Natural killer cell treated with Interleukin-12 subunit alpha and Interleukin-12 subunit beta and Interleukin-15 and Interleukin-18, amount 100 ng/mL, for 72 hours (primary cell): ENCODE measurements around the gene MGARP. TPM values are rescaled to one million over a fixed set of nuclear protein-coding genes. Genes with fewer than 3 reads are reported as not detected.
A peak's percentile ranks its signal among the peaks of the same experiment; 100 is the strongest.

Experiments
- ATAC-seq, 2 donors: fragments of 150-1000 bp; cut with Tn5 transposase in 1 of 2; sonication (Bioruptor Pico), chemical (Tn5 transposase) in 1 of 2; 2 replicates each; pipeline ENCODE4 v1.10.0; 2021
- DNase-seq: peaks from one replicate; pipeline ENCODE4 v3.0.0; 2022; ENCODE audit warnings: low spot score
- H3K27ac Mint-ChIP-seq, 2 donors: 1 replicate in 1 of 2; 2 replicates in 1 of 2; pipeline ENCODE4 v1.8.0; 2022; ENCODE audit warnings: mixed read lengths in 2 of 2, mild to moderate bottlenecking in 1 of 2, moderate library complexity in 1 of 2
- H3K27me3 Mint-ChIP-seq, 2 donors: 1 replicate in 1 of 2; 2 replicates in 1 of 2; pipeline ENCODE4 v1.8.0; 2022; ENCODE audit warnings: mixed read lengths in 2 of 2
- H3K36me3 Mint-ChIP-seq: one replicate; pipeline ENCODE4 v1.8.0; 2022; ENCODE audit warnings: mixed read lengths
- H3K4me1 Mint-ChIP-seq, 2 donors: 1 replicate in 1 of 2; 2 replicates in 1 of 2; pipeline ENCODE4 v1.8.0; 2022; ENCODE audit warnings: low read depth in 2 of 2, mixed read lengths in 2 of 2, mild to moderate bottlenecking in 1 of 2
- H3K4me3 Mint-ChIP-seq: one replicate; pipeline ENCODE4 v1.8.0; 2022; ENCODE audit warnings: mixed read lengths
- H3K9me3 Mint-ChIP-seq: 2 replicates; pipeline ENCODE4 v1.8.0; 2022; ENCODE audit warnings: mixed read lengths
- total RNA-seq, 2 donors: library from RNA; stranded (reverse); gene quantifications; one replicate each; pipeline ENCODE4 v1.2.3, GENCODE V29; 2022

Gene MGARP
- total RNA-seq, 2 donors from 2014 or later, result 0.21 TPM; not detected in 1

GRCh38 chr4:139246166-139246565 lies 33.9 kb downstream of the MGARP start:
- H3K27me3 Mint-ChIP-seq, result no peaks in the 10 kb centered on the region
- H3K27ac Mint-ChIP-seq, result no peak overlapping the region
- H3K36me3 Mint-ChIP-seq, result no peaks in the 10 kb centered on the region

DNA sequence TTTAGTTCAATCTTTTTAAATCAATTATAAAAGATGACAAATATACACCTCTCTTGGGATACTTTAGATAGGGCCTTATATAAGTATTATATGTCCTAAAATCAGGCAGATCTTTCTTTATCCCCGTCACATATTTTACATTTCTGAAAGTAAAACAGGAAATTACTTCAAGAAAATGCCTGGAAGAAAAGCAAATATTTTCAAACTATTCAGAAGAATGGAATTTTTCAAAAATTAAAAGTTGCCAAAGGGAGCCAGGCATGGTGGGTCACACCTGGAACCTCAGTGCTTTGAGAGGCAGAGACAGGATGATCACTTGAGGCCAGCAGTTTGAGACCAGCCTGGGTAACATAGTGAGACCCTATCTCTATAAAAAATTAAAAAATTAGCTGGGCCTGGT lies 34.4 kb downstream of the MGARP start:
- Mint-ChIP-seq H3K4me1 (no peaks in the 10 kb centered on the region), H3K9me3 (no peaks in the 10 kb centered on the region), H3K27ac (no peak overlapping the region), H3K27me3 (no peaks in the 10 kb centered on the region), H3K4me3 (no peak overlapping the region), H3K36me3 (no peaks in the 10 kb centered on the region)
- ATAC-seq (no peak), DNase-seq (no peak)

More at GRCh38 chr4:139246166-139246565, 33.9 kb downstream of the MGARP start:
- H3K9me3 Mint-ChIP-seq, result no peaks in the 10 kb centered on the region
- DNase-seq (no peak), ATAC-seq (no peak)
- no peak overlapping the region for H3K4me3 Mint-ChIP-seq
- no peaks in the 10 kb centered on the region for H3K4me1 Mint-ChIP-seq

GRCh38 chr4:139243448-139244365 lies 36.3 kb downstream of the MGARP start:
- no peaks in the 10 kb centered on the region for H3K4me1 Mint-ChIP-seq
- no peak overlapping the region for H3K4me3 Mint-ChIP-seq
- no peak for ATAC-seq
- peaks cover 0 to 3% of the 10 kb centered on the region in 2 donors for H3K27me3 Mint-ChIP-seq
- no peak overlapping the region for H3K27ac Mint-ChIP-seq
- DNase-seq, result no peak
- H3K9me3 Mint-ChIP-seq, result no peaks in the 10 kb centered on the region
- H3K36me3 Mint-ChIP-seq, result no peaks in the 10 kb centered on the region

DNA sequence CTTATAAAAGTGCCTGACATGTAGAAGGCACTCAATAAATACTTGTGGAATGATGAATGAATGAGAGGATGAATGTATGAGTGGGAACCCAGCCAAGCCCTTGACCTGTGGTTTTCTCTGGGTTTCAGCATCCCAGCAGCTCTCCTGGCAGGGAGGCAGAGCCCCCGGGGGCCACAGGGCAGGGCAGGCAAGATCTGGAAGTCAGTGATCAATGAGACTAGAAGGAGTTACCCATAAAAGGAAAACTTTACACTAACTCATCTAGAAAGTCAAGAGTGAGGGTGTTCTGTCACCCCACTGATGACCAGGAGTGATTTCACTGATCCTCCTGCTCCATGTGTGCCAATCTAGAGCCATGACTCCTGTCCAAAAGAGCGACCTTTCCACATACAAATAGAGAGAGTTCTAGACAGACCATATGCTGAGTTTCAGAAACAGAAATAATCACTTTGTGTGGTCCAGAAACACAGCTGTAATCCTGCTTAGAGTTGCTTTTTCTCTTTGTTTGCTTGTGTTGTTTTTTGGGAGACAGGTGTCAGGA lies 37.4 kb downstream of the MGARP start:
- H3K9me3 Mint-ChIP-seq, result no peaks in the 10 kb centered on the region
- DNase-seq, result no peak
- no peaks in the 10 kb centered on the region for H3K4me1 Mint-ChIP-seq
- no peaks in the 10 kb centered on the region for H3K36me3 Mint-ChIP-seq
- H3K4me3 Mint-ChIP-seq, result no peak overlapping the region
- H3K27me3 Mint-ChIP-seq, result peaks cover 0 to 3% of the 10 kb centered on the region in 2 donors
- no peak overlapping the region for H3K27ac Mint-ChIP-seq
- ATAC-seq, result no peak

GRCh38 chr4:139241784-139242151 lies 38.3 kb downstream of the MGARP start:
- H3K36me3 Mint-ChIP-seq, result no peaks in the 10 kb centered on the region
- peaks cover 0 to 3% of the 10 kb centered on the region in 2 donors for H3K27me3 Mint-ChIP-seq
- H3K4me1 Mint-ChIP-seq, result no peaks in the 10 kb centered on the region
- ATAC-seq (no peak), DNase-seq (no peak)
- H3K4me3 Mint-ChIP-seq, result no peak overlapping the region
- no peaks in the 10 kb centered on the region for H3K9me3 Mint-ChIP-seq
- no peak overlapping the region for H3K27ac Mint-ChIP-seq

DNA sequence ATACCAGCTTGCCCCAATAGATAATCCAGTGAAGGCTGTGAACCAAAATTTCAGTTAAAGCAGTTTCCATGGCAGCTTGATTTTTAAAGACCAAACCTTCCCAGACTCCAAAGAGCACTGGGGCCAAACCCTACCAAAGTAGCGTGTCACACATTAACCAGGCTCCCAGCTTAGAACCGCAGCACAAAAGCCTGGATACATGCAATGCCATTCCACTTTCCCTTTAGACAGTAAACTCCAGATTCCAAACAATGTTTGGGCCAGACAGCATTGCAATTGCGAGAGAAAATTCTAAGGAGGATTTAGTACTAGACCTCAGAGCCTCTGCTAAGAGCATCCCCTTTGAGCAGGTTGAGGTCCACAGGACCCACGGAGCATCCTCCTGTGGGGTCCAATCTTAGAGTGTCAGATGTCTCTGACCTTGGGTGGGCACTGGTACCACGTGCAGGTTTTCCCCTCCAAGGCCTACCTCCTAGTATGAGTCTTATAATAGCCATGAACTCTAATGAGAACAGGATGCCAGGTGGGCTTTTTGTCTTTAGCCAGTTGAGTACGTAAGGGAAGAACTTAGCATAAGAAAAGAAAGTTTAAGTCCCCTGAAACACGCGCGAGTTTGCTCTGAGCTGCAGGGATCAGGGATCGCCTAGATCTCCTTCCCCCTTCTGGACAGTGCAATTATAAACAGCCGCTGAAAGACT lies 38.8 kb downstream of the MGARP start:
- Mint-ChIP-seq H3K4me3 (no peak overlapping the region), H3K27ac (no peak overlapping the region), H3K27me3 (peaks cover 0 to 3% of the 10 kb centered on the region in 2 donors), H3K9me3 (no peaks in the 10 kb centered on the region), H3K36me3 (no peaks in the 10 kb centered on the region), H3K4me1 (no peaks in the 10 kb centered on the region)
- no peak for ATAC-seq
- DNase-seq, result no peak

GRCh38 chr4:139239127-139239772 lies 40.8 kb downstream of the MGARP start:
- ATAC-seq (no peak), DNase-seq (no peak)
- Mint-ChIP-seq H3K27me3 (peaks cover 0 to 3% of the 10 kb centered on the region in 2 donors), H3K4me1 (no peaks in the 10 kb centered on the region), H3K27ac (no peak overlapping the region), H3K4me3 (no peak overlapping the region), H3K36me3 (no peaks in the 10 kb centered on the region), H3K9me3 (no peaks in the 10 kb centered on the region)

DNA sequence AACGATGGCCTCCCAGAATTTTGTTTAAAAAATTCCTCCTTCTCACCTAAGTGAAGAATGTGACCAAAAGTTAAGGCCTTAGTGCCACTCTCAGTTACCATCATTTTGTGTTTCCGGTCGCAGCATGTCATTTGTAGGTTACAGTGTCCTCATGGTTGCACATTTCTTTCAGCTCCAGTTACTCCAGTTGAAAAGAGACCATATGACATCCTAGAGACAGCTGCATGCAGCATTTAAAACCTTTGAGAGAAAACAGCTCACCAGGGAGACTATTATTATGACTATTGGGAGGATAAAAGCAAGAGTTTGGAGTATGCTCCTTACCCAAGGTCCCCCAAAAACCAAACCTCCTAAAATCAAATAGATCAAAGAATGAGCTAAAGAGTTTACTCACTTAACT lies 45.8 kb downstream of the MGARP start:
- no peaks in the 10 kb centered on the region for H3K9me3 Mint-ChIP-seq
- H3K4me3 Mint-ChIP-seq, result no peak overlapping the region
- ATAC-seq, result no peak
- H3K27ac Mint-ChIP-seq, result no peak overlapping the region
- no peaks in the 10 kb centered on the region for H3K4me1 Mint-ChIP-seq
- DNase-seq, result no peak
- H3K36me3 Mint-ChIP-seq, result no peaks in the 10 kb centered on the region
- peaks cover 0 to 1% of the 10 kb centered on the region in 2 donors for H3K27me3 Mint-ChIP-seq

DNA sequence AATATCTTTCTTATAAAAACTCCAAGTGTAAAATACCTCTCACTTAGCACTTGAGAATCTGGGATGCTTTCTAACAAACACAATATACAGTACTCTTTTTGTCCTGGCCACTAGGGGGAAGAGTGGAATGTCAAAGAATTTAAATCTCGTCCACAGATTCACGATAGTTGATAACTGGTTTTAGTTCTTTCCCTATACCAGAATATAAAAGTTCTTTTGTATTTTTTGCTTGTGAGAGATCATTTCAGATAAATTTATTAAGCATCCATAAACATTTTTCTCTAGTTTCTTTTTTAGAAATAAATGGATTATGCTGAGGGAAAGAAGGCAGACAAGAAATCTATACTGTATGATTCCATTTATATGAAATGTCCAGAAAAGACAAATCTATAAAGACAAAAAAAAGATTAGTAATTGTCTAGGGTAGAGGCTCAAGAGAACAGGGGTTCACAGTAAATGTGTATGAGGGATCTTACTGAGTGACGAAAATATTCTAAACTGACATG lies 50.4 kb downstream of the MGARP start:
- DNase-seq, result no peak
- Mint-ChIP-seq H3K4me3 (no peak overlapping the region), H3K27ac (no peak overlapping the region), H3K4me1 (no peaks in the 10 kb centered on the region), H3K9me3 (no peaks in the 10 kb centered on the region), H3K36me3 (no peaks in the 10 kb centered on the region), H3K27me3 (no peaks in the 10 kb centered on the region)
- ATAC-seq, result no peak

- Mint-ChIP-seq H3K4me1 (no peaks in the 10 kb centered on the region), H3K9me3 (no peaks in the 10 kb centered on the region), H3K27ac (no peak overlapping the region), H3K4me3 (no peak overlapping the region), H3K36me3 (no peaks in the 10 kb centered on the region), H3K27me3 (no peaks in the 10 kb centered on the region)
- no peak for ATAC-seq
- DNase-seq, result no peak
Measured at GRCh38 chr4:139227729-139228404, 52.2 kb downstream of the MGARP start.

GRCh38 chr4:139223682-139224317 lies 56.2 kb downstream of the MGARP start:
- no peaks in the 10 kb centered on the region for H3K9me3 Mint-ChIP-seq
- DNase-seq (no peak), ATAC-seq (peak in 1 of 2 donors; percentile 71)
- no peak overlapping the region for H3K4me3 Mint-ChIP-seq
- peaks cover 6 to 9% of the 10 kb centered on the region in 2 donors for H3K4me1 Mint-ChIP-seq
- no peaks in the 10 kb centered on the region for H3K36me3 Mint-ChIP-seq
- H3K27ac Mint-ChIP-seq, result no peak overlapping the region
- no peaks in the 10 kb centered on the region for H3K27me3 Mint-ChIP-seq

- ATAC-seq, result no peak
- no peak for DNase-seq
- Mint-ChIP-seq H3K9me3 (no peaks in the 10 kb centered on the region), H3K27ac (no peak overlapping the region), H3K4me1 (peaks cover 6 to 9% of the 10 kb centered on the region in 2 donors), H3K27me3 (no peaks in the 10 kb centered on the region), H3K4me3 (no peak overlapping the region), H3K36me3 (no peaks in the 10 kb centered on the region)
Measured at GRCh38 chr4:139222215-139222614, 57.8 kb downstream of the MGARP start.

- no peak overlapping the region for H3K27ac Mint-ChIP-seq
- no peak overlapping the region for H3K4me3 Mint-ChIP-seq
Measured at GRCh38 chr4:139221687-139222086, 58.3 kb downstream of the MGARP start.

More at GRCh38 chr4:139221687-139222086, 58.3 kb downstream of the MGARP start:
- Mint-ChIP-seq H3K36me3 (no peaks in the 10 kb centered on the region), H3K4me1 (peaks cover 6 to 9% of the 10 kb centered on the region in 2 donors), H3K27me3 (no peaks in the 10 kb centered on the region), H3K9me3 (no peaks in the 10 kb centered on the region)
- ATAC-seq, result no peak
- DNase-seq, result no peak
